ENCODE data around the gene PLXNA4.

- TF ChIP-seq, protein P1, sequence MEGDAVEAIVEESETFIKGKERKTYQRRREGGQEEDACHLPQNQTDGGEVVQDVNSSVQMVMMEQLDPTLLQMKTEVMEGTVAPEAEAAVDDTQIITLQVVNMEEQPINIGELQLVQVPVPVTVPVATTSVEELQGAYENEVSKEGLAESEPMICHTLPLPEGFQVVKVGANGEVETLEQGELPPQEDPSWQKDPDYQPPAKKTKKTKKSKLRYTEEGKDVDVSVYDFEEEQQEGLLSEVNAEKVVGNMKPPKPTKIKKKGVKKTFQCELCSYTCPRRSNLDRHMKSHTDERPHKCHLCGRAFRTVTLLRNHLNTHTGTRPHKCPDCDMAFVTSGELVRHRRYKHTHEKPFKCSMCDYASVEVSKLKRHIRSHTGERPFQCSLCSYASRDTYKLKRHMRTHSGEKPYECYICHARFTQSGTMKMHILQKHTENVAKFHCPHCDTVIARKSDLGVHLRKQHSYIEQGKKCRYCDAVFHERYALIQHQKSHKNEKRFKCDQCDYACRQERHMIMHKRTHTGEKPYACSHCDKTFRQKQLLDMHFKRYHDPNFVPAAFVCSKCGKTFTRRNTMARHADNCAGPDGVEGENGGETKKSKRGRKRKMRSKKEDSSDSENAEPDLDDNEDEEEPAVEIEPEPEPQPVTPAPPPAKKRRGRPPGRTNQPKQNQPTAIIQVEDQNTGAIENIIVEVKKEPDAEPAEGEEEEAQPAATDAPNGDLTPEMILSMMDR (IDR thresholded peaks at IDR 0.05): no peak
- TF ChIP-seq POLR2A (IDR thresholded peaks at IDR 0.05): no peak
Observed at GRCh38 chr7:132497098-132497497, 79.2 kb downstream of the PLXNA4 start.

Measured in prostate gland (tissue), 2 donors.